ENCODE measurements around the gene SEMA3B. TPM values are rescaled to one million over a fixed set of nuclear protein-coding genes. Genes with fewer than 3 reads are reported as not detected.

SEMA3B gene
- total RNA-seq, 1 experiment from 2014 or later, result 21.8 TPM

GRCh38 chr3:50314342-50314741 is 45.4 kb downstream of the SEMA3B start:
- H3K36me3 ChIP-seq (ENCODE audit: control insufficient read depth, insufficient read depth, low read length), result peaks cover under 1% of the 10 kb centered on the region; the same call in 1 of the 2 replicates
- Mint-ChIP-seq H3K36me3 (ENCODE audit: insufficient read depth, unreplicated experiment) (peaks cover 45% of the 10 kb centered on the region), H3K4me1 (ENCODE audit: low read depth, unreplicated experiment) (peaks cover 17% of the 10 kb centered on the region), H3K27me3 (ENCODE audit: insufficient read depth, unreplicated experiment) (no peaks in the 10 kb centered on the region), H3K4me3 (ENCODE audit: unreplicated experiment) (no peak overlapping the region), H3K27ac (ENCODE audit: unreplicated experiment) (peak overlapping the region; percentile 23), H3K9me3 (ENCODE audit: unreplicated experiment) (no peaks in the 10 kb centered on the region)
- no peaks in the 10 kb centered on the region for H3K27me3 ChIP-seq (replicated peaks; ENCODE audit: control insufficient read depth, insufficient read depth, low read length)
- intact Hi-C loops (cut with micrococcal nuclease; ENCODE audit: unreplicated experiment), result no loop called here
- no TSS peak for BruUV-seq (replicated peaks)
- H3K4me3 ChIP-seq (ENCODE audit: low read depth, low read length), result no peak overlapping the region
- no peak for TF ChIP-seq CTCF (IDR thresholded peaks at IDR 0.05; ENCODE audit: insufficient read depth in 1 of 2, low read depth in 1 of 2, low read length in 1 of 2, severe bottlenecking in 1 of 2, unreplicated experiment in 1 of 2)
- no peak for DNase-seq
- ChIA-PET CTCF (no interaction called here), POLR2A (interaction anchor here (1.1 kb wide), 1 partner anchor 23 kb away, joined by 3 read pairs; no protein-coding TSS in a partner anchor)
- H3K9me3 ChIP-seq, result no peaks in the 10 kb centered on the region
- H3K4me1 ChIP-seq, result peaks cover 17% of the 10 kb centered on the region

GRCh38 chr3:50314816-50315215 is 45.9 kb downstream of the SEMA3B start:
- DNase-seq, result no peak
- no peaks in the 10 kb centered on the region for H3K9me3 ChIP-seq
- H3K4me1 ChIP-seq, result peaks cover 15% of the 10 kb centered on the region
- Mint-ChIP-seq H3K9me3 (ENCODE audit: unreplicated experiment) (no peaks in the 10 kb centered on the region), H3K4me1 (ENCODE audit: low read depth, unreplicated experiment) (peaks cover 17% of the 10 kb centered on the region), H3K4me3 (ENCODE audit: unreplicated experiment) (no peak overlapping the region), H3K27ac (ENCODE audit: unreplicated experiment) (peak overlapping the region; percentile 49), H3K27me3 (ENCODE audit: insufficient read depth, unreplicated experiment) (no peaks in the 10 kb centered on the region), H3K36me3 (ENCODE audit: insufficient read depth, unreplicated experiment) (peaks cover 45% of the 10 kb centered on the region)
- ChIA-PET CTCF (interaction anchor here (0.7 kb wide), 2 partner anchors 12 to 50 kb away, joined by 4 to 6 read pairs; partner anchors contain the start of gene HYAL1), POLR2A (interaction anchor here (1.1 kb wide), 1 partner anchor 23 kb away, joined by 3 read pairs; no protein-coding TSS in a partner anchor)
- TF ChIP-seq CTCF (IDR thresholded peaks at IDR 0.05; ENCODE audit: insufficient read depth in 1 of 2, low read depth in 1 of 2, low read length in 1 of 2, severe bottlenecking in 1 of 2, unreplicated experiment in 1 of 2), result no peak
- H3K4me3 ChIP-seq (ENCODE audit: low read depth, low read length), result no peak overlapping the region
- H3K36me3 ChIP-seq (ENCODE audit: control insufficient read depth, insufficient read depth, low read length), result peaks cover 4% of the 10 kb centered on the region
- H3K27me3 ChIP-seq (replicated peaks; ENCODE audit: control insufficient read depth, insufficient read depth, low read length), result no peaks in the 10 kb centered on the region
- intact Hi-C loops (cut with micrococcal nuclease; ENCODE audit: unreplicated experiment), result no loop called here
- BruUV-seq (replicated peaks), result no TSS peak

- no peaks in the 10 kb centered on the region for H3K27me3 Mint-ChIP-seq (ENCODE audit: insufficient read depth, unreplicated experiment)
- DNase-seq, result peak; percentile 66 to 80
- Histone ChIP-seq H3K9me3 (no peaks in the 10 kb centered on the region), H3K36me3 (ENCODE audit: control insufficient read depth, insufficient read depth, low read length) (peaks cover 4% of the 10 kb centered on the region), H3K27me3 (replicated peaks; ENCODE audit: control insufficient read depth, insufficient read depth, low read length) (no peaks in the 10 kb centered on the region), H3K4me1 (peaks cover 17% of the 10 kb centered on the region), H3K4me3 (ENCODE audit: low read depth, low read length) (no peak overlapping the region)
- H3K27ac Mint-ChIP-seq (ENCODE audit: unreplicated experiment), result peak overlapping the region; percentile 82
- intact Hi-C loops (cut with micrococcal nuclease; ENCODE audit: unreplicated experiment), result no loop called here
- peak overlapping the region; percentile 48 for H3K4me3 Mint-ChIP-seq (ENCODE audit: unreplicated experiment)
- no TSS peak for BruUV-seq (replicated peaks)
- no peak for TF ChIP-seq CTCF (IDR thresholded peaks at IDR 0.05; ENCODE audit: insufficient read depth in 1 of 2, low read depth in 1 of 2, low read length in 1 of 2, severe bottlenecking in 1 of 2, unreplicated experiment in 1 of 2)
- peaks cover 17% of the 10 kb centered on the region for H3K4me1 Mint-ChIP-seq (ENCODE audit: low read depth, unreplicated experiment)
- H3K9me3 Mint-ChIP-seq (ENCODE audit: unreplicated experiment), result no peaks in the 10 kb centered on the region
- POLR2A ChIA-PET, result interaction anchor here (1.0 kb wide), 1 partner anchor 21 kb away, joined by 4 read pairs; no protein-coding TSS in a partner anchor
- peaks cover 47% of the 10 kb centered on the region for H3K36me3 Mint-ChIP-seq (ENCODE audit: insufficient read depth, unreplicated experiment)
- CTCF ChIA-PET, result no interaction called here
These were observed 47.8 kb downstream of the SEMA3B start for GRCh38 chr3:50316657-50317242.

All from Caco-2 (cell line).